Glutamatergic neuron (in vitro differentiated cells): ENCODE measurements around the gene HES7. TPM values are rescaled to one million over a fixed set of nuclear protein-coding genes. Genes with fewer than 3 reads are reported as not detected.
"Not testable (repeated sequence)": the region's sequence is repeated elsewhere in the genome, so short reads cannot be mapped to it uniquely, and the experiment has no call there.

Source experiments
- DNase-seq: peaks from one replicate; pipeline ENCODE4 v3.0.0; 2022
- H3K27ac Mint-ChIP-seq: one replicate; pipeline ENCODE4 v1.8.0; 2020; ENCODE audit warnings: mild to moderate bottlenecking, mixed read lengths, inconsistent platforms; ENCODE audit not compliant: unreplicated experiment
- H3K27me3 Mint-ChIP-seq: one replicate; pipeline ENCODE4 v1.8.0; 2020; ENCODE audit warnings: mild to moderate bottlenecking, moderate library complexity, mixed read lengths, inconsistent platforms; ENCODE audit not compliant: unreplicated experiment
- H3K36me3 Mint-ChIP-seq: one replicate; pipeline ENCODE4 v1.8.0; 2020; ENCODE audit warnings: mild to moderate bottlenecking, mixed read lengths, inconsistent platforms; ENCODE audit not compliant: unreplicated experiment
- H3K4me1 Mint-ChIP-seq: one replicate; pipeline ENCODE4 v1.8.0; 2020; ENCODE audit warnings: mild to moderate bottlenecking, low read depth, mixed read lengths, inconsistent platforms; ENCODE audit not compliant: unreplicated experiment
- H3K4me3 Mint-ChIP-seq: one replicate; pipeline ENCODE4 v1.8.0; 2020; ENCODE audit warnings: mild to moderate bottlenecking, mixed read lengths, inconsistent platforms; ENCODE audit not compliant: unreplicated experiment
- H3K9me3 Mint-ChIP-seq: one replicate; pipeline ENCODE4 v1.8.0; 2020; ENCODE audit warnings: mild to moderate bottlenecking, moderate library complexity, mixed read lengths, inconsistent platforms; ENCODE audit not compliant: unreplicated experiment
- CTCF ChIP-seq: fragments of 200-600 bp; sonication (generic); IDR thresholded peaks from one replicate; pipeline ENCODE4 v1.5.0; 2021; ENCODE audit not compliant: partially characterized antibody, unreplicated experiment
- total RNA-seq: library from RNA; stranded (reverse); fragmentation: NEBNext Ultra II Directional; extraction: Animal tissue kit (Norgen Biotek cat#: 25700); gene quantifications from one replicate; pipeline ENCODE4 v1.2.1, GENCODE V29; 2021; ENCODE audit not compliant: unreplicated experiment

HES7 gene
- total RNA-seq, 1 donor from 2014 or later: 2.2 TPM

GRCh38 chr17:8079291-8080207, 44.4 kb downstream of the HES7 start:
- H3K27me3 Mint-ChIP-seq: peaks cover 22% of the 10 kb centered on the region
- peaks cover 3% of the 10 kb centered on the region for H3K9me3 Mint-ChIP-seq
- H3K4me3 Mint-ChIP-seq: peak overlapping the region; percentile 87

GRCh38 chr17:8077939-8078338, 46.0 kb downstream of the HES7 start:
- not testable (repeated sequence) for DNase-seq, H3K4me3 Mint-ChIP-seq, H3K9me3 Mint-ChIP-seq, H3K36me3 Mint-ChIP-seq, H3K4me1 Mint-ChIP-seq, H3K27ac Mint-ChIP-seq
- peaks cover 28% of the 10 kb centered on the region for H3K27me3 Mint-ChIP-seq

More at GRCh38 chr17:8079291-8080207, 44.4 kb downstream of the HES7 start:
- no peaks in the 10 kb centered on the region for H3K4me1 Mint-ChIP-seq
- H3K36me3 Mint-ChIP-seq: no peaks in the 10 kb centered on the region
- peak; percentile 84 for DNase-seq
- no peak overlapping the region for H3K27ac Mint-ChIP-seq
- peak; percentile 89 for TF ChIP-seq CTCF

DNA sequence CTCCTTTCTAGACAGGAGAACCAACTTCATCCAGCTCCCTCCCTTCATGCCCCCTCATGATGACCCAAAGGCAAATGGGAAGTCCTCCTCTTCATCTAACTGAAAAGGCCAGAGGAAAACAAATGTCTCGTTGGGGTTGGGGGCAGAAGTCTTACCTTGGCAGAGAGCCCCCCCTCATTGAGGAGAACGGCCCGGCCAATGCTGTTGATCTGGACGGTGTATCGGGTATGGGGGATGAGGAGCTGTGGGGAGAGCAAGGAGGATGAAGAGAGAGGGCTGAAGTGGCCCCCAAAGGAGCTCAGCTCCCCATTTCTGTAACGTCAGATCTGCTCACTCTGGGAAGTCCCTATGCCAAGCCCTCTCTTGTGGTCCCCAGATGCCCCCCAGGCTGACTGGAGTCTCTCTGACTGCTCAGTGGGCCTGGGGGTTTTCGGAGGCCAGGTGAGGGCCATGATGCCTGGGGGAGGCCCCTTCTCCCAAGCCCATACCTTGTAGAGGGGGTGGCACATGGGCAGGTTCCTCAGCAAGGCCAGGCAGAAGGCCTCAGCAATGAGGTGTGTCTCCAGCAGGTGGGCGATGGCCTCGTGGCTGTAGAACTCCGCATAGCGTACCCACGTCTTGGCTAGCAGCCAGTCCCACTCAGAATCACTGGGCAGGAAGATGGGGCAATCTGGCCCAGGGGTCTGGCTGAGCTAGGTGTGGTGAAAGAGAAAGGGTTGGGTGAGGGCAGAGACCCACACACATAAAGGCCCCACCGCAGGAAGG, 47.2 kb downstream of the HES7 start:
- Mint-ChIP-seq H3K4me3 (no peak overlapping the region), H3K27ac (no peak overlapping the region), H3K36me3 (no peaks in the 10 kb centered on the region), H3K9me3 (peaks cover 5% of the 10 kb centered on the region), H3K27me3 (peaks cover 33% of the 10 kb centered on the region), H3K4me1 (peaks cover 6% of the 10 kb centered on the region)
- TF ChIP-seq CTCF: no peak
- no peak for DNase-seq

DNA sequence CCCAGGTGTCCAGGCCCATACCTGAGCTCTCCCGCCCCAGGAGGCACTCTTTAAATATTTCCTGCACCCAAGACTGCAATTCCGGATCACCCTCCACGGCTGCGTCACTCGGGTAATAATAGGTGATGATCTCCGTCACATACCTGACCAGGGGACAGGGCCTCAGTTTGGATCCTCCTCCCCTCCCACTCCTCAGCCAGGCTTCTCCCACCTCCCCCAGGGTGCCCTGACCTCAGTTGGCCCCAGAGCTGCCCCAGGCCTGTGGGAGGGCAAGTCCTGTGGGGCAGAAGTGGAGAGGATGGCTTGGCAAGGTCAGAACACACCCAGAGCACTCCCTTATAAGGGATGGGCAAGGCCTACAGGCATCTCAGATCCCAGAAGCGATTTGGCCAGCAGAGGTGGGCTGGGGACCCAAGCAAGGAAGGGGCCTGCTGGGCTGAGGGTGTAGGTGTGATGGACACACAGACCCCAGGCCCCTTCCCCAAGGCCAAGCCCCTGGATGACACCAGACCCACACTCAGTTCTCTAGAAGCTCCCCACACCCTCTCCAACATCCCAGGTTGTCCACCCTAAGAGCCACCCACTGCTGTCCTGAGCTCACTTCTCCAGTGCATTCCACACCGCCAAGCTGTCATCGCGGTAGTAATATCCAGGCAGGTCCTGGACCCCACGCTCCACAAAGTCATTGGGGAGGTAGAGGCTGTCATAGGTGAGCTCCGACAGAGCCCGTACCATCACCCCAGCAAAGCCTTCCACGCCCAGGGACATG, 48.1 kb downstream of the HES7 start:
- Mint-ChIP-seq H3K4me3 (no peak overlapping the region), H3K27ac (no peak overlapping the region), H3K36me3 (no peaks in the 10 kb centered on the region), H3K27me3 (peaks cover 34% of the 10 kb centered on the region), H3K9me3 (peaks cover 5% of the 10 kb centered on the region), H3K4me1 (peaks cover 6% of the 10 kb centered on the region)
- no peak for TF ChIP-seq CTCF
- DNase-seq: no peak

- no peak overlapping the region for H3K27ac Mint-ChIP-seq
- peaks cover 7% of the 10 kb centered on the region for H3K9me3 Mint-ChIP-seq
- H3K4me3 Mint-ChIP-seq: no peak overlapping the region
- H3K27me3 Mint-ChIP-seq: peaks cover 39% of the 10 kb centered on the region
- no peaks in the 10 kb centered on the region for H3K36me3 Mint-ChIP-seq
- peaks cover 6% of the 10 kb centered on the region for H3K4me1 Mint-ChIP-seq
- no peak for DNase-seq
- no peak for TF ChIP-seq CTCF
Observed at GRCh38 chr17:8075081-8075480, 48.8 kb downstream of the HES7 start.
